ENCODE data around the gene NDUFV1.
"Not testable (repeated sequence)": the region's sequence is repeated elsewhere in the genome, so short reads cannot be mapped to it uniquely, and the experiment has no call there.

Gene NDUFV1

GRCh38 chr11:67627812-67628624 is 21.3 kb downstream of the NDUFV1 start:
- no peak for DNase-seq (ENCODE audit: low read depth)

DNA sequence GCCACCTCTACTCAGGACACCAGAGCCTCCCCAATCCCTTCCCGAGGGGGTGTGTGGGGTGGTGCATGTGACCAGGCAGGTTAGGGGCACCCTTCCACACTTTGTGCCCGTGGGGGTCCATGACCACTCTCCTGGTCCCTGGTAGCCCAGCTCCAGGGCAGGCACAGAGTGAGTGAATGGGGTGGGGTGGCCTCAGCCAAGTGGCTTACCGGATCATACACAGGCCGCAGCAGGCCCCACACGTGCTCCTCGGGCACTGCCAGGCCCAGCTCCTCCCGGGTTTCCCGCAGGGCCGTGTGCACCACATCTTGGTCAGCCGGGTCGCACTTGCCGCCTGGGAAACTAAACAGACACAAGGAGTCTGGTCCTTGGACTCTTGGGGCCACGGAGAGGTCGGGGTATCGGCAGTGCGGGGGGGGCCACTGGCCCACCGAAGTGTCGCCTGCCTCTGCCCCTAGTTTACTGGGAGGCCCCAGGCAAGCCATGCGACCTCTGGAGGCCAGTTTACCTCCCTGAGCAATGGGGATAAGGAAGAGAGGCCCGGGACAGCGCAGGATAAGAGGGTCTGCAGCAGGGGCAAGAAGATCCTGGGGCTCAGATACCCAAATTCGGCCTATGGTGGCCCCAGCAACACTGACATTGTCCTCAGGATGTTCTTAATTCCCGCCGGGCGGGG is 22.1 kb downstream of the NDUFV1 start:
- no peak for DNase-seq (ENCODE audit: low read depth)

DNA sequence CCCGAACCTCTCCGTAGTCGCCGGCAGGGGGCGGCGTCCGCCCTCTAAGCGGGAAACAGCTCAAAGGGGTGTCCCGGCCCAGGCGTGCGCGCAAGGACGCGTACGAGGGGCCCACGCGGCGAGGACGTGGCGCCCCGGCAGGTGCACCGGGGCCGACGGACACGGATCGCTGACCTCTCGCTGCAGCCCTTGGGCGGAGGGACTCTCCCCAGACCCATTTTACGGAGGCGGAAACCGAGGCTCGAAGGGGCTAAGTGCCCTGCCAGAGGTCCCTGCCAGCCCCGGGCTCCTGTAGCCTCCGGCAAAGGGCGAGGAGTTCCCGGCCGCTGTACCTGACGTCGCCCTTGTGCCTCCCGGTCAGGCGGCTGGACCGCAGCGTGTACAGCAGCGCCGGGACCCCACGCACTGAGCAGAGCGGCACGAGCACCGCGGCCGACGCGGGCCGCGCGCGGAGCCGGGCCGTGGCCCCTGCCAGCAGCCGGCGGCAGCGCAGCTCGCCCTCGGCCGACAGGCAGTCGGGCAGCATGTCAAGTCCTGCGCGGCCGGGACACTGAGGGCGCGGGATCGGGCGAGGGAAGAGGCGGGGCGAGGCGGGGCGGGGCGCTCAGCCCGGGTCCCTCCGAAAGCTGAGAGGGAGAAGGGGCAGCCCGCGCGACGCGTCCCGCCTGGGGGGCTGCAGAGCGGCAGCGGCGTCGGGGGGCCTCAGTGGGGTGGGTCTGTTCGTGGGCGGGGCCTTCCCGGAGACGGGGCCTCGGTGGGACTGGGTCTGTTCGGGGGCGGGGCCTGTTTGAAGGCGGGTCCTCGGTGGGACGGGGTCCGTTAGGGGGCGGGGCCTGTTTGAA is 22.9 kb downstream of the NDUFV1 start, which contains the start of gene NUDT8:
Gene NUDT8, minus strand, starts transcription at position 552 of the 842 bp plus-strand sequence. Its CDS starts 26 bp downstream, at position 526.
- peak; percentile 67 for DNase-seq (ENCODE audit: low read depth)

GRCh38 chr11:67630228-67630942 is 23.6 kb downstream of the NDUFV1 start:
- peak; percentile 96 for DNase-seq (ENCODE audit: low read depth)

DNA sequence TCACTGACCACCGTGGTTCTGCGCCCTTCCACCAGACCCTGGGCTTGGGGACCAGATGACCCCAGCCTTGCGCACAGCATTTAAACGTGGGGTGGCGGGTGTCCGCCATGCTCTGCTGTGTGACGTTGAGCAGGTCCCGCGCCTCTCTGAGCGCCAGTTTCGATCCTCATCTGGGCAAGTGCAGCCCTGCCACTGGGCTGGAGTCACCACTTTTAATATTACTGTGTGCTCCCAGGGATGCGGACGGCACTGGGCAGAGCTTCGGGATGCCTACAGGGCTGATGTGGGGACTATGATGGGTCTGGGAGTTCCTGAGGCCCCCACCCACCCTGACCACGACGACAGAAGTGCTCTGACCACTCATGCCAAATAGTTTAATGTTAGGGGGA is 24.2 kb downstream of the NDUFV1 start:
- no peak for DNase-seq (ENCODE audit: low read depth)

GRCh38 chr11:67631411-67631810 is 24.7 kb downstream of the NDUFV1 start:
- DNase-seq (ENCODE audit: low read depth) = no peak

- no peak for DNase-seq (ENCODE audit: low read depth)
Measured at GRCh38 chr11:67631853-67632174, 25.1 kb downstream of the NDUFV1 start.

- DNase-seq (ENCODE audit: low read depth) = no peak
Measured at GRCh38 chr11:67632175-67632981, 25.6 kb downstream of the NDUFV1 start.

DNA sequence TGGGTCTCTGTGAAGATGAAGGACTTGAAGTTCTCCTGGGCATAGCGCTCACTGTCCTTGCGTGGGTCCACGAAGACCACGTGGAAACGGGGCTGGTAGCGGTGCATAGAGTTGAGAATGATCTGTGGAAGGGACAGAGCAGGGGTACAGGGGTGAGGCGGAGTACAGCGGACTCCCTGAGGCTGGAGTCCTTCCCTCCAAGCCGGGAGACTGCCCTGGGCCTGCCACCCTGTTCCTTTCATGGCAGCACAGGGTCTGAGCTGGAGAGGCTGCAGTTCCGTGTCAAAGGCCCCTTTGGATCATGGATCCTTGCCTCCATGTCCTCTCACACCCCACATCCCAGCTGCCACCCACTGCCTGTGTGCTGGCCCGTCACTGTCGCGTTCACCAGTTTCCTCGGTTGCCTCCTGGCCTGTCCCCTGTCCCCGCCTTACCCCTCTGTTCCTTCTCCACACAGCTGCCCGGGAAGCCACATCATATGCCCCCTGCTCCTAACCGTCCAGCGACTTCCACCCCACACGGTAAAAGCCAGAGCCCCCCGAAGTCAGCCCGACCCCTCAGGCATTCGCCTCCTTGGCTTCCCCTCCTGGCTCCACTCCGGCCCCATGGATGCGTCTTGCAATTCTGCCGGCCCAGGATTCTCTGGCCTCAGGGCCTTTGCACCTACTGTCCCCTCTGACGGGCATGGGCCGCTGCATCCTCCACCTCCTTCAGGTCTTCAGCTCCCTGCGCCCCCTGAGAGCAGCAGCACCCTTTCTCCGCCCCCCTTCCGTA is 26.4 kb downstream of the NDUFV1 start:
- DNase-seq (ENCODE audit: low read depth) = no peak

GRCh38 chr11:67633758-67634365 is 27.1 kb downstream of the NDUFV1 start:
- DNase-seq (ENCODE audit: low read depth) = no peak

DNA sequence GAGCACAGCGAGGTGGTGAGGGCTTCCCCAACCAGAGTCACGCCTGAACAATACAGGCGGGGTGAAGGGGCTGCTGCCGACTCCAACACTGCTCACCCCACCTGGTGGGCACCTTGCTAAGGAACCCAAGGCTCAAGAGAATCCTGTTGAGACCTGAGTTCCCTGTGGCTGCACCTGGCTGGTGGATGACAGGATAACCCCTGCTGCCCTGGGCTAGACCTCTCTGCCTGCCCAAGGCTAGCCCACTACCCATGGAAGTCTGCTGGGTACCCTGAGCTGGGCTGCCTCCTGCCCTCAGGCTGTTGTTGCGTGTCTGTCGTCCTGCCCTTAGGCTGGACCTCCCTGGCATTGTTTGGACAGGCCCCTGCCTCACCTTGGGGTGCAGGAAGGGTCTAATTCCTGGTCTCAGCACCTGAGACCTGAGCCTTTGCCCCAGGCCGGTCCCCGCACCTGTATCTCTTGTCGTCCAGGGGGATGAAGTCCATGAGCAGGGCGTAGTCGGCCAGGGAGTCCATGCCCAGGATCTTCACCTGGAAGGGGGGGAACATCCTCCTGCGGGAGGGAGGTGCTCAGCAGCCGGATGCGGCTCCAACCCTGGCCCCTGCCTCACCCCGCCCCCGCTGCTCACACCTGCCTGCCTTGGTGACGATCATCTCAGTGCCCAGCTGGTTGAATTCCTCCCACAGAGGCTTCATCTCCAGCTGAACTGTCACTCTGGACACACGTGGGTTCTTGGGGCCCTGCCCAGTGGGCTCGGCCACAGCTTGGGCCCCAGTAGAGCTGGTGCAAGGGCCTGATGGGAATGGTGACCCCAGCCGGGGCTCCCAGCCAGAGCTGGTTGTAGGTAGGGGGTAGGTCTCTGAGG is 27.9 kb downstream of the NDUFV1 start:
- no peak for DNase-seq (ENCODE audit: low read depth)

- DNase-seq (ENCODE audit: low read depth) = no peak
Measured at GRCh38 chr11:67635231-67635521, 28.4 kb downstream of the NDUFV1 start.

DNA sequence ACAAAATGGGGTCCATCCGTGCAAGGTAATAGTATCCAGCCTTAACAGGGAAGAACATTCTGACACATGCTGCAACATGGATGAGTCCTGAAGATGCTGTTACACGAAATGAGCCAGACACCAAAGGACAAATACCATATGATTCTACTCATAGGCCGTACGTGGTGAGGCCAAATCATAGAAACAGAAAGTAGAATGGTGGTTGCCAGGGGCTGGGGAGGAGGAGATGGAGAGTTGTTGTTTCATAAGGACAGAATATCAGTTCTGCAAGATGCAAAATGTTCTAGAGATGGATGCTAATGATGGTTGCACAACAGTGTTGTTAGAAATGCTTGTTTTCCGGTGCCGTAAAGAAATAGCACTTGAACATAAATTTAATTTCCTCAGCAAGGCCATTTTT is 30.2 kb downstream of the NDUFV1 start:
- no peak for DNase-seq (ENCODE audit: low read depth)

GRCh38 chr11:67637441-67637840 is 30.7 kb downstream of the NDUFV1 start:
- DNase-seq (ENCODE audit: low read depth) = not testable (repeated sequence)

- DNase-seq (ENCODE audit: low read depth) = no peak
Measured at GRCh38 chr11:67638535-67639437, 32.0 kb downstream of the NDUFV1 start.

DNA sequence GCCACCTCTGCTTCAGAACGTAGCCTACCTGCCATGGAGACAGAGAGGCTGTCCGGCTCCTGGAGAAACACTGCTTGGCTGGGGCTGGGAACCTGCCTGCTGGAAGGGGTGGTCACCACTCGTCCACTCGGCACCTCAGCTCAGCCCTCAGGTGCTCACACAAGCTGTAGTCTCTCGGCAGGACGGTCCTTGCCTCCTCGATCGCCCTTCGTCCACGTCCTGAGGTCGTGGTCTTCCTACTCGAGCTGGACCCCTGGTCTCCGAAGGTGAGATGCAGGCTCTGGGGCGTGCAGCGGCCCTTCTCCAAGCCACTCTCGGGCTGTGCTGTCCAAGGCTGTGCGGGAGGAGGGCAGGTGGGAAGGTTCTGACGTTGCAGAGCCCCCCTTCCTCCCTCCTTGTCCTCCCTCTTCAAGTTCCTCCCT is 32.7 kb downstream of the NDUFV1 start, which contains the start of gene TBX10:
Gene TBX10, minus strand, starts transcription at position 326 of the 422 bp plus-strand sequence. Its CDS starts 291 bp downstream, at position 35.
- no peak for DNase-seq (ENCODE audit: low read depth)

DNA sequence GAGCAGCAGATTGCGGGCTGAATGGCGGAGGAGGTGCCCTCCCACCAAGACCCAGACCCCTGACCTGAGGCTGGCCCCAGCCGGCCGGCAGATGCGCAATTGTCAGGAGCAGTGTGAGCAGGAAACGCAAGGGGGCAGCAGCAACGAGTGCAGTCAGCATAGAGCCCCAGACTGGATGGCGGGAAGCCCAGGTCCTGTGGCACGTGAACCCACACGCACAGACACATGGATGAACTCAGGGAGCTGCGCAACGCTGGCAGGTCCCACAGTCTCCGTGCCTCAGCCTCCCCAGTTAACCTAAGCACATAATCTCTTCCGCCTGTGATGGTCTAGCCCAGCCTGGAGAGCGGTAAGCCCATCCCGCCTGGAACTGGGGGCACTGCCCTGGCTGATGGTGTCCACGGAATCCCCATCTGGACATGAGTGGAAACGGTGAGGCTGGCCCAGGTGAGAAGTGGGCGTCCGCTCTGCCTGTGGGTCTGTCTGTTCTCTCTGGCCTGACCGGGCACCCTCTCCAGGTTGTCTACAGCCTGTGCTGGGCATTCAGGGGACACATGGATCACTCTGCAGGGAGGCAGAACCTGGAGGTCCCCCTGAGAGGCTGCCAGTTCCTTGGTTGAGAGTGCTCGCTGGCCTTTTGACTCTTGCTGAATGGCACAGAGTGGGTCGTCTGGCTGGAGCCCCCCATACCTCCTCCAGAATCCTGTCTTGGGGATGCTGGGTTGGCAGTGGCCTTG is 33.5 kb downstream of the NDUFV1 start:
- DNase-seq (ENCODE audit: low read depth) = no peak

All from CMK (cell line).